HG02943 (cell line): ENCODE results near the gene CEP350.
"Not testable (repeated sequence)": the region's sequence is repeated elsewhere in the genome, so short reads cannot be mapped to it uniquely, and the experiment has no call there.

Source experiments
- ATAC-seq: cut with Tn5 transposase; IDR thresholded peaks from one replicate; pipeline ENCODE4 v1.9.1; 2021; ENCODE audit warnings: mild to moderate bottlenecking, low read depth, moderate library complexity; ENCODE audit not compliant: unreplicated experiment

Gene CEP350

GRCh38 chr1:179938752-179939151 is 15.9 kb upstream of the CEP350 start:
- ATAC-seq = no peak

GRCh38 chr1:179939941-179940340 is 14.7 kb upstream of the CEP350 start:
- ATAC-seq = no peak

- ATAC-seq = no peak
Measured at GRCh38 chr1:179941454-179941853, 13.2 kb upstream of the CEP350 start.

GRCh38 chr1:179950651-179951050 is 4.0 kb upstream of the CEP350 start:
- no peak for ATAC-seq

DNA sequence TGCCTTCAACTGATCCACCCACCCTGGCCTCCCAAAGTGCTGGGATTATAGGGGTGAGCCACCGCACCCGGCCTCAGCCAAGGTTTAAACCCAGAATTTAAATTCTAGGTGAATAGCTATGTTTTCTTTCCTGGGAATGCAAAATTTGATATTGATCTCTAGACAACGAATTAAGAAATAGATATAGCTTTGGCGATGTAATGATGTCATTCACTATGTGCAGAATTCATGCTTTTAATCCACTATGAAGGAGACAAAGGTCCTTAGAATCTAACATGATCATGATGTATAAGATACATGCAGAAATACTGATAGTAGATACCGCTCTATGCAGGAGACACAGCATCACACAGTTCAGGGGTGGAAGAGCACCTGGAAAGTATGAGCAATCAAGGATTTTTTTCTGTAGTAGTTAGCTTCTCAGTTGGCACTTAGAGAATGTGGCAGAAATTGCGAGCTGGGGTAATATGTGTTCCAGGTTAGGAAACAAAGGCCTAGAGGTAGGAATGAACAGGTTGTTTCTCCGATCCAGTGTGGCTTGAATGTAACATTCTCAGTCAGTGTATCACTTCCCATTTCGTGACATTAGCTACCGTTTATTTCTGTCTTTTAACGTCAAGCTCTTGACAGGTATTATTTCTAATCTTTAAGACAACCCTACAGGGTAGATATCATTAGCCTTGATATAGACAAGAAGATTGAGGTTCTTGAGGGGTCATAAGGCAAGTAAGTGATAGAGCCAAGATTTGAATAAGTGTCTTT is 3.0 kb upstream of the CEP350 start:
- ATAC-seq = no peak

GRCh38 chr1:179952186-179952585 is 2.4 kb upstream of the CEP350 start:
- no peak for ATAC-seq

DNA sequence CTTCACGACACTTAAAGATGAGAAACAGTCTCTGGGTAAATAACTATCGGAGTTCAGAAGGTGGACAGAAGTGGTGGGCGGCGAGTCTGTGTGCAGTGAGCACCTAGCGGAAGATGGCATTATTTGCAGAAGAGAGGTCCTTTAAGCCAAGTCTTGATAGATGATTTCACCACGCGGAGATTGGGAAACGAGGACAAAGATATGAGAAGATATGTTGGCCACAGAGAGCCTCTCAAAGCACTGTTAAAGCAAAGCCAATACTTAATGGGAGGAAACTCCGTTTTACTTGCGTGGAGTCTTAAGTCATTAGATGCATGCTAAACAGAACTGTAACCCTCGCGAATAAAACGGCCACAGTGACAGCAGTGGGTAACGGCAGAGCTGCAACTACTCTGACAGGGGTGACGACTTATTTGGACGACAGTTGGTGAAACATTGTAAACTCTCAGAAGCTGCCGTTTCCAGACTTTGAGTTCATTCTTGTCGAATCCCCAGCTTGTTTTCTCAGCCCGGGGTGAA is 577 bp upstream of the CEP350 start:
- ATAC-seq = peak; percentile 33

DNA sequence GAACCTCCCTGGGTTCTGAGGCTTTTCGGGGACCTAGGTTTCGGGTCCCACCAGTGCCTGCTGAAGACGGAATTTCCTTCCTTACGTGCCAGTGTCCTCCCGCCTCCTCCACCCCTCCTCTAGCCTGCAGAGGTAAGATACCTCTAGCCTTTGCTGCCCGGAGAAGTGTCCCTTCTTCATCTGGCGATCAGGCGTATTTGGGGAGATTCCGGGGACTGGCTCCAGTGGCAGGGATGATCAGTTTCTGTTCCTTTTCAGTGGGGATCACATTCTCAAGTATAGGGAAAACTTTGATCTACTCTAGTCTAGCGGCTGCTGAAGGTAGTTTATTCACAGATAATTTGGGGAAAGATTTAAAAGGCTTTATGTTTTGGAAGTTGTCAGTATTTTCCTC is 674 bp downstream of the CEP350 start:
- peak; percentile 13 for ATAC-seq

DNA sequence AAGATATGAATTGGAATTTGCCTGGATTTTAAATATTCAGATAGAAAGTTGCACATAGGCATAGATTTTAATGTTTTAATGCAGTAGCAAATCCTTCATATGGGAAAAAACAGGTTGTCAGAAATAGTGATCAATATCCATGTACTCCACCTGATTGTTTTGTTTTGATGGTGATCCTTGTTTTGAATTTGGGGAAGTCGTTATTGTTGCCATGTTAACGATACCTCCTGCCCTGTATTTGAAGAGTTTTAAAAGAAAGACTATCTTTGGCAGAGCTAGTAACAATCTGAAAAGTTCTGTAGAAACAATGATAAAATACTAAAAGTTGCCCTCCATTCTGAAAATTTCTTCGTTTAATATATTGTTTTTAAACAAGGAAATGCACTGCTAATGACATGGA is 1.1 kb downstream of the CEP350 start:
- ATAC-seq = no peak

GRCh38 chr1:179958359-179958758 is 3.7 kb downstream of the CEP350 start:
- ATAC-seq = no peak

GRCh38 chr1:179962168-179962567 is 7.6 kb downstream of the CEP350 start:
- not testable (repeated sequence) for ATAC-seq

GRCh38 chr1:179966551-179966950 is 11.9 kb downstream of the CEP350 start:
- ATAC-seq = no peak

- no peak for ATAC-seq
Measured at GRCh38 chr1:179968284-179968993, 13.8 kb downstream of the CEP350 start.

- no peak for ATAC-seq
Measured at GRCh38 chr1:179968994-179969919, 14.6 kb downstream of the CEP350 start.

- ATAC-seq = no peak
Measured at GRCh38 chr1:179969962-179970361, 15.4 kb downstream of the CEP350 start.

- no peak for ATAC-seq
Measured at GRCh38 chr1:179971563-179972496, 17.2 kb downstream of the CEP350 start.

GRCh38 chr1:179973198-179974110 is 18.8 kb downstream of the CEP350 start:
- ATAC-seq = no peak

- ATAC-seq = no peak
Measured at GRCh38 chr1:179976970-179977651, 22.5 kb downstream of the CEP350 start.
